ENCODE measurements around the gene PPARA.

PPARA gene

DNA sequence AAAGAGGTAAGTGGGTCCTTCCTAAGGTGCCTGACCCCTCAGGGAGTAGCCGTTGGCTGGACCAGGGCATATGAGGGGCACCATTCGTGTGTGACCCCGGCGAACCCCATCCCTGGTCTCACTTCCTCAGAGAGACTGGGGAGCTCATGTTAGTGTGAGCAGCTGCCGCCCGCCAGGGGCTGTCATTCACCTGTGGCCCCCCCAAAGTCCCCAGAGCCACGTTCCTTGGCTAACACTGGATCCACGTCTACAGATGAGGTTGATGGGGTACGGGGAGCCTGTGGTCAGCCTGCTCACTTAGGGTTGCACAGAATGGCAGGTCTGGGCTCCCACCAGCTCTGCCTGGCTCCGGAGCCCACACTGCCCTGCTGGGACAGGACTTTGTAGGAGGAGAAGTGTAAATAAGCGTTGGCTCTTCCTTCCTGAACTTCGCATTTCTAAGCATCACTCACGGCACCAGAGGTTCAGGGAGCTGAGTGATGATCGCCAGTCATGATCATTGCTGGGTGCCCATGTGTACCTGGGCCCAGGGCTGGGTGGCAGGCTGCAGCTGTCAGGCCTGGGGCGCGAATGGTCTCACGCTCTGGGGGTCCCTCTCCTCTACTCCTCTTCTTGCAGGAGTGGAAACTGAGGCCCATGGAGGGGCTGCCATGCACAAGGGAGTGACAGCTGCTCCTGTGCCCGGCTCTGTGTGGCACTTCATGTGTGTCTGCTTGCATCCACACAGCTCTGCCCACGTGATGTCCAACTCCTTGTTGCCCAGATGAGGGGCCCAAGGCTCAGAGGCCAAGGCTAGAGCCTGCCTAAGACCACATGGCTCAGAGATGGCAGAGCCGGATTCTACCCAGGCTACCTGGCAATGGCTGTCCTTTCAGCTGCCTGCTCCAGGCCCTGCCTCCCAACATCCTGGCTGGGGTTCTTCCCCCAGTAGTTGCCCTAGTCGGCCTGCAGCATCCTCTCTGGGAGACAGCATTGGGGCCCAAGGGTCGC lies 128.6 kb downstream of the PPARA start:
- DNase-seq, result no peak

GRCh38 chr22:46280063-46280817 lies 129.9 kb downstream of the PPARA start:
- no peak for DNase-seq

DNA sequence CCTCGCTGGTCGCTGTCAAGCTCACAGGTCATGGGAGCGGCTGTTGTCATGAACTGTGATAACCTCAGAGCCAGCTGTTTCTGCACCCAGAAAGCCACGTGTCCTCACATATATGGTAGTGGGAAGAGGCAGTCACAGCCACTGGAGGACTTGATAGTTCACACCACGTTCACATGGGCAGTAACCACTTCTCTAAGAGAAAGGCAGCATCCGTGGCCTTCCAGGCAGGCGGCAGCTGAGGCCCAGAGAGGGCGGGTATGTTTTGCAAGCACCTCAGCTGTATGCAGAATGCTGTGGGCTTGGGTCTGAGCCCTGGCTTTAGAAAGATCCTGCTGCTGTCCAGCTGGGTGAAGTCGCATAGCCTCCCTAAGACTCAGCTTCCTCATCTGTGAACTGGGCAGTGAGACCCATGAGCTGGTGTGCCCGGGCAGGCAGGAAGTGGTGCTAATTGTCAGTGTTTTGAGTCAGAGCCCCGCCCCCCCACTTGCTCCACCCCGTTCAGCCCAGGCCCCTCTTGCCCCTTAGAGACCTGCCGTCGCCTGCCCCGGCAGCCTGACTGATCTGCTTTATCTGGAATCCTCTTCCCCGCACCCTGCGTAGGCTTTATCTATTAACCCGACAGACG lies 130.8 kb downstream of the PPARA start:
- no peak for DNase-seq

- DNase-seq, result no peak
Observed at GRCh38 chr22:46281866-46282678, 131.7 kb downstream of the PPARA start.

GRCh38 chr22:46286006-46286405 lies 135.7 kb downstream of the PPARA start:
- no peak for DNase-seq

- DNase-seq, result no peak
Observed at GRCh38 chr22:46286941-46287872, 136.9 kb downstream of the PPARA start.

GRCh38 chr22:46287873-46288751 lies 137.8 kb downstream of the PPARA start:
- no peak for DNase-seq

DNA sequence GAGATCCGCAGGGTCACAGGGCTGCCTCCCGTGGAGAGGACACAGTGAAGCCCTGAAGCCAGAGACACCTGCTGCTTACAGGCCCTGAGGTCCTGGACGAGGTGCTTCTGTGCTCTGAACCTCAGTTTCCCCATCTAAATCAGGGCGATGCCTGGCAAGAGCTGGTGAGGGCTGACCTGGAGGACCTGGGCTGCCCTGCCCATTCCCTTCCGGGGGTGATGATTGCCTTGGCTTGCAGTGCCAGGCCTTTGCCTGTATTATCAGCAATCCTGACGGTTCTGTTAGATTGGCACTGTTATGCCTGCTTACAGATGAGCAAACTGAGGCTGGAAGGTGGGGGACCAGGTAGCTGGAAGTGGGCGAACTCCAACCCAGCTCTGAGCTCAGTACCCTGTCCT lies 138.5 kb downstream of the PPARA start:
- DNase-seq, result no peak

DNA sequence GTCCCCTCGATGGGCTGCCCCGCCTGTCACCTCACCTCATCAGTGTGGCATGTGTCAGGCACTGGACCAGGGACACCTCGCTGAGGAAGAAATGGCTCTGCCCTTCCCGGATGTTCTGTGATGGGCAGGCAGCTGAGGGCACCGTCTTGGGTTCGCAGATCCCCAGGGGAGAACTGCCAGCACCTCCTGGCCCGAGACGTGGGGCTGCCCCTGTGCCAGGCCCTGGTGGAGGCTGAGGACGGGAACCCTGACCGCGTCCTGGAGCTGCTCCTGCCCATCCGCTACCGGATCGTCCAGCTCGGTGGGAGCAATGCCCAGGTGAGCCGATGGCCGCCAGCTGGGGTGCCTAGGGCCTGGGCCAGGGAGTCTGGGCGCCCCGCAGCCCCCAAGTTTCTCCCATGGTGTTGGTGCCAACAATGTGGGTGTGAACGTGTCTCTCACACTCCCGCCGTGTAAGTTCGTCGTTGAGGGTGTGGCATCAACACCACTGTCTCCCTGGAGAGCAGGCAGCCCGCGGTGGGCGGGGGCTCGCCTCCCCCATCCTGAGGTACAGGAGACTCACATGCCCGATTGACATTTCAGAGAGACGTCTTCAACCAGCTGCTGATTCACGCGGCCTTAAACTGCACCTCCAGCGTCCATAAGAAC lies 139.0 kb downstream of the PPARA start:
- DNase-seq, result no peak

DNA sequence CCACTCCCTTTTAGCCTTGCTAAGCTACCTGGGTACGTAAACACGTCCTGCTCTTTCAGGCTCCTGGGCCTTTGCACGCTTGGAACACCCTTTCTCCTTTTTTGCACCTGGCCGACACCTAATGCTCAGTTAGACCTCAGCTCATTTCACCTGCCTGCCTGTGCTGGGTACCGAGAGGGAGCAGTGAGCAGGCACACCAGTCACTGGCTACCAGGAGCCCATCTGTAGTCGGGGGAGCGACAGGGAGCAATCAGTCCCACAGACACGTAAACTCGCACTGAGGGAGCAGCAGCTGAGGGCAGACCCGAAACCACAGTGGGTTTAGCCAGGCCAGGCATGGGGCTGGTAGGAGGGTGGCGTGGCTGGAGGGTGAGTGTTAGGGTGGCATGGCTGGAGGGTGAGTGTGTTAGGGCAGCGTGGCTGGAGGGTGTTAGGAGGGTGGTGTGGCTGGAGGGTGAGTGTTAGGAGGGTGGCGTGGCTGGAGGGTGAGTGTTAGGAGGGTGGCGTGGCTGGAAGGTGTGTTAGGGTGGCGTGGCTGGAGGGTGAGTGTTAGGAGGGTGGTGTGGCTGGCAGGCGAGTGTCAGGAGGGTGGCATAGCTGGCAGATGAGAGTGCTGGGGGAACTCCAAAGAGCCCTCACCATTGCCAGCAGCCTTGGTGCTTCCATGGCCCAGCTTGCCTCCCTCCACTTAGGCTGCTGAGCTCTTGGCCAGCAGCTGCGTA lies 140.0 kb downstream of the PPARA start:
- DNase-seq, result no peak

DNA sequence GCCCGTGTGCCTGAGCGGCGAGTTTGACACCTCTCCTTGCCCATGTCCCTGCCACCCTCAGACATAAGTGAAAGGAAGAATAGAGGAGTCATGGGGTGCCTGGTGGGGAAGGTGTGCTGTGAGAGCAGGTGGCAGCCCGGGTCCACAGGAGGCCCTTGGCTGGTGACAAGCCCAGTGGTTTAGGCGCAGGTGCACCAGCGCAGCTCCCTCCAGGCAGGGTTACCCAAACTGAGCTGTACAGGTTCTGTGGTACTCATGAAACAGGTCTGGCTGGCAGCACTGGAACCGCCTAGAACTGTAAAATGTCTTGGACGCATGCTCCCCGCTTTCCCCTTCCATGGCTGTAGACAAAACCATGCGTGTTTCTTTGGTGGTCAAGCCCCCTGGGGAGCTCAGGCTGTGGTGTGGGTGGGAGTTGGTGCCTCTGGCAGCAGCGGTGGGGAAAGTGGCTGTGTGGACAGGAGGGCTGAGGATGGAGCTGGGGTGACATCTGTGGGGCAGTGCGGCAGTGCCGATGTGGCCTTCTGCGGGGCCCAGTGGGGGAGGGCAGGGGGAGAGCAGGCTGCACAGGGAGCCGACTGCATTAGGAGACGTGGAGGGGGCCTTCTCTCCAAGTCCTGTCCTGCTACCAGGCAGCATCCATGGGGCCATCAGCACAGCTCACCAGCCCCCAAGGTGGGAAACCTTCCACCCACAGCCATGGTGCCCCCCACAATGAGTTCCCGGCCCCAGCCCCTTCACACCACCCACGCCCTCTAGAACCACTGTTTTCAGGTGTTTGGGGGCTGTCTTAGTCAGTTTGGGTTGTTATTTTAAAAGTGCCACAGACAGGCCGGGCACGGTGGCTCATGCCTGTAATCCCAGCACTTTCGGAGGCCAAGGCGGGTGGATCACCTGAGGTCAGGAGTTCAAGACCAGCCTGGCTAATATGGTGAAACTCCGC lies 140.8 kb downstream of the PPARA start:
- no peak for DNase-seq

DNA sequence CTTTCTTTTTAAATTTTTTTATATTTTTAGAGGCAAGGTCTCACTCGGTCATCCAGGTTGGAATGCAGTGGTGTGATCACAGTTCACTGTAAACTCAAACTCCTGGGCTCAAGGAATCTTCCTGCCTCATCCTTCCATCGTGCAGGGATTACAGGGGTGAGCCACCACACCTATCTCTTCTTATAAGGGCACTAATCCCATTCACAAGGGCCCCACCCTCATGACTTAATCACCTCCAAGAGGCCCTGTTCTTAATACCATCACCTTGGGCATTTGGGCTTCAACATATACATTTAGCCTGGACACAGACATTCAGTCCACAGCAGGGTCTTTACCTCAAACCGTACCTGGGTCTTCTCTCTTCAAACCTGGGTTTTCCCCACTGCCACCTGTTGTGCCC lies 141.8 kb downstream of the PPARA start:
- DNase-seq, result no peak

DNA sequence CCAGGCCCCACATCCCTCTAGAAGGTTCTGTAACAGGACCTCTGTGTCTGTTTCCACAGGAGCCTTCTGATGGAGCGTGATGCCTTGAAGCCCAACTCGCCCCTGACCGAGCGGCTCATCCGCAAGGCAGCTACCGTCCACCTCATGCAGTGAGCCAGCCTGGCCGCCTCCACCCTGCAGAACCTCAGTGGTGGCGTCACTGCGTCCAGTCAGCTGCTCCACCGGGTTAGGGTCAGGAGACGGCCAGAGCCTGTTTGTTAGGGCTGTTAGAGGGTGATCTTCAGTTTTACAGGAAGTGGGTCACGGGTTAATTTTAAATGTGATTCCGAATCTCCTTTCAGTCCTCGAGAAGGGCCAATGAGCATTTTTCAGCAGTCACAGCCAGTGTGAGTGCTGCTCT lies 142.4 kb downstream of the PPARA start:
- DNase-seq, result no peak
